Vagina (tissue), 2 donors: ENCODE results near the gene SOHLH1.

Experiments used
- CTCF ChIP-seq, 3 experiments: fragments of 450-650 bp in 2 of 3; fragments of 200-600 bp in 1 of 3; sonication (generic) in 1 of 3; IDR thresholded peaks; one replicate each; pipeline ENCODE4 v1.5.1; 2017 to 2019; ENCODE audit warnings: antibody characterized with exemption in 3 of 3, mild to moderate bottlenecking in 2 of 3, moderate library complexity in 2 of 3
- POLR2A ChIP-seq, 2 donors: fragments of 450-650 bp; IDR thresholded peaks; one replicate each; pipeline ENCODE4 v1.6.1; 2017; ENCODE audit warnings: antibody characterized with exemption in 2 of 2, mild to moderate bottlenecking in 2 of 2, moderate library complexity in 2 of 2
- POLR2AphosphoS5 ChIP-seq, 2 donors: sonication (generic); formaldehyde crosslinking; IDR thresholded peaks; one replicate each; pipeline ENCODE4 v1.9.0; 2017; ENCODE audit warnings: antibody characterized with exemption in 2 of 2, mild to moderate bottlenecking in 2 of 2, low read depth in 1 of 2; ENCODE audit not compliant: insufficient read depth in 1 of 2

- TF ChIP-seq CTCF (IDR thresholded peaks at IDR 0.05) = no peak
- TF ChIP-seq POLR2A (IDR thresholded peaks at IDR 0.05) = no peak
- TF ChIP-seq POLR2AphosphoS5 (IDR thresholded peaks at IDR 0.05; ENCODE audit: insufficient read depth in 1 of 2, low read depth in 1 of 2) = no peak
These were observed 29.3 kb upstream of the SOHLH1 start for GRCh38 chr9:135728436-135729110.
